ENCODE data around the gene GOLGB1.

Gene GOLGB1

GRCh38 chr3:121710347-121710746, 39.2 kb downstream of the GOLGB1 start:
- H2AFZ ChIP-seq (ENCODE audit: low read length) = no peak overlapping the region
- H3K36me3 ChIP-seq (replicated peaks; ENCODE audit: insufficient read depth, low read length) = 0 out of 2 replicates have a peak, but pooled peaks cover 5% of the 10 kb centered on the region
- no peaks in the 10 kb centered on the region for H3K27me3 ChIP-seq (replicated peaks; ENCODE audit: insufficient read depth, low read length)
- no peaks in the 10 kb centered on the region for H3K4me1 ChIP-seq (ENCODE audit: low read length)
- no peak for TF ChIP-seq CTCF (IDR thresholded peaks at IDR 0.05; ENCODE audit: low read length)
- no peak for TF ChIP-seq EZH2 (optimal IDR thresholded peaks at IDR 0.05; ENCODE audit: low read depth, low read length)
- TF ChIP-seq EZH2phosphoT487 (IDR thresholded peaks at IDR 0.05; ENCODE audit: low read length) = no peak
- H4K20me1 ChIP-seq (ENCODE audit: insufficient read depth, low read length) = no peaks in the 10 kb centered on the region
- H3K9ac ChIP-seq (ENCODE audit: low read length) = no peak overlapping the region
- DNase-seq = no peak
- H3K27ac ChIP-seq (ENCODE audit: low read length) = no peak overlapping the region
- no peaks in the 10 kb centered on the region for H3K9me3 ChIP-seq (replicated peaks; ENCODE audit: insufficient read depth, low read length)
- H3K4me3 ChIP-seq (ENCODE audit: low read length) = no peak overlapping the region
- no peaks in the 10 kb centered on the region for H3K79me2 ChIP-seq (ENCODE audit: low read length)
- no peaks in the 10 kb centered on the region for H3F3A ChIP-seq (ENCODE audit: insufficient read depth, low read length)
- no peak overlapping the region for H3K4me2 ChIP-seq (ENCODE audit: low read depth, low read length)
- H3K9me2 ChIP-seq (replicated peaks; ENCODE audit: insufficient read depth, low read length) = no peaks in the 10 kb centered on the region

GRCh38 chr3:121707531-121708273, 41.8 kb downstream of the GOLGB1 start:
- Histone ChIP-seq H3K4me2 (ENCODE audit: low read depth, low read length) (no peak overlapping the region), H3K79me2 (ENCODE audit: low read length) (no peaks in the 10 kb centered on the region), H3K4me1 (ENCODE audit: low read length) (no peaks in the 10 kb centered on the region), H3K36me3 (replicated peaks; ENCODE audit: insufficient read depth, low read length) (0 out of 2 replicates have a peak, but pooled peaks cover 6% of the 10 kb centered on the region), H3K9ac (ENCODE audit: low read length) (no peak overlapping the region), H3K27me3 (replicated peaks; ENCODE audit: insufficient read depth, low read length) (no peaks in the 10 kb centered on the region), H4K20me1 (ENCODE audit: insufficient read depth, low read length) (no peaks in the 10 kb centered on the region), H3K9me2 (replicated peaks; ENCODE audit: insufficient read depth, low read length) (no peaks in the 10 kb centered on the region), H3K4me3 (ENCODE audit: low read length) (no peak overlapping the region), H3K9me3 (replicated peaks; ENCODE audit: insufficient read depth, low read length) (no peaks in the 10 kb centered on the region), H2AFZ (ENCODE audit: low read length) (no peak overlapping the region), H3F3A (ENCODE audit: insufficient read depth, low read length) (no peaks in the 10 kb centered on the region), H3K27ac (ENCODE audit: low read length) (no peak overlapping the region)
- no peak for DNase-seq
- TF ChIP-seq CTCF (IDR thresholded peaks at IDR 0.05; ENCODE audit: low read length) = no peak
- TF ChIP-seq EZH2 (optimal IDR thresholded peaks at IDR 0.05; ENCODE audit: low read depth, low read length) = no peak
- no peak for TF ChIP-seq EZH2phosphoT487 (IDR thresholded peaks at IDR 0.05; ENCODE audit: low read length)

GRCh38 chr3:121705541-121705940, 44.0 kb downstream of the GOLGB1 start:
- no peak overlapping the region for H2AFZ ChIP-seq (ENCODE audit: low read length)
- no peak overlapping the region for H3K27ac ChIP-seq (ENCODE audit: low read length)
- H3K36me3 ChIP-seq (replicated peaks; ENCODE audit: insufficient read depth, low read length) = 0 out of 2 replicates have a peak, but pooled peaks cover 6% of the 10 kb centered on the region
- H3K79me2 ChIP-seq (ENCODE audit: low read length) = no peaks in the 10 kb centered on the region
- no peak overlapping the region for H3K4me2 ChIP-seq (ENCODE audit: low read depth, low read length)
- no peak overlapping the region for H3K4me3 ChIP-seq (ENCODE audit: low read length)
- H3F3A ChIP-seq (ENCODE audit: insufficient read depth, low read length) = no peaks in the 10 kb centered on the region
- H3K27me3 ChIP-seq (replicated peaks; ENCODE audit: insufficient read depth, low read length) = no peaks in the 10 kb centered on the region
- no peak for DNase-seq
- H3K9me2 ChIP-seq (replicated peaks; ENCODE audit: insufficient read depth, low read length) = no peaks in the 10 kb centered on the region
- TF ChIP-seq CTCF (IDR thresholded peaks at IDR 0.05; ENCODE audit: low read length) = no peak
- TF ChIP-seq EZH2 (optimal IDR thresholded peaks at IDR 0.05; ENCODE audit: low read depth, low read length) = no peak
- TF ChIP-seq EZH2phosphoT487 (IDR thresholded peaks at IDR 0.05; ENCODE audit: low read length) = no peak
- H3K9me3 ChIP-seq (replicated peaks; ENCODE audit: insufficient read depth, low read length) = no peaks in the 10 kb centered on the region
- no peaks in the 10 kb centered on the region for H3K4me1 ChIP-seq (ENCODE audit: low read length)
- H4K20me1 ChIP-seq (ENCODE audit: insufficient read depth, low read length) = no peaks in the 10 kb centered on the region
- no peak overlapping the region for H3K9ac ChIP-seq (ENCODE audit: low read length)

Data from MM.1S (cell line).